OCI-LY1 (cell line): ENCODE measurements around the gene EBF3.

Experiments used
- EZH2 ChIP-seq: fragments of 200-600 bp; sonication (generic), shearing (Covaris generic); IDR thresholded peaks from 2 replicates; pipeline ENCODE4 v1.8.0; 2017; ENCODE audit warnings: borderline replicate concordance, mixed run types, mild to moderate bottlenecking, antibody characterized with exemption, low read length, moderate library complexity, mixed read lengths
- TF ChIP-seq, protein P1 (sequence below): fragments of 200-600 bp; sonication (generic), shearing (Covaris generic); IDR thresholded peaks from 2 replicates; pipeline ENCODE4 v1.5.1; 2017; ENCODE audit warnings: mild to moderate bottlenecking, antibody characterized with exemption, low read length, moderate library complexity, mixed read lengths

- TF ChIP-seq, protein P1, sequence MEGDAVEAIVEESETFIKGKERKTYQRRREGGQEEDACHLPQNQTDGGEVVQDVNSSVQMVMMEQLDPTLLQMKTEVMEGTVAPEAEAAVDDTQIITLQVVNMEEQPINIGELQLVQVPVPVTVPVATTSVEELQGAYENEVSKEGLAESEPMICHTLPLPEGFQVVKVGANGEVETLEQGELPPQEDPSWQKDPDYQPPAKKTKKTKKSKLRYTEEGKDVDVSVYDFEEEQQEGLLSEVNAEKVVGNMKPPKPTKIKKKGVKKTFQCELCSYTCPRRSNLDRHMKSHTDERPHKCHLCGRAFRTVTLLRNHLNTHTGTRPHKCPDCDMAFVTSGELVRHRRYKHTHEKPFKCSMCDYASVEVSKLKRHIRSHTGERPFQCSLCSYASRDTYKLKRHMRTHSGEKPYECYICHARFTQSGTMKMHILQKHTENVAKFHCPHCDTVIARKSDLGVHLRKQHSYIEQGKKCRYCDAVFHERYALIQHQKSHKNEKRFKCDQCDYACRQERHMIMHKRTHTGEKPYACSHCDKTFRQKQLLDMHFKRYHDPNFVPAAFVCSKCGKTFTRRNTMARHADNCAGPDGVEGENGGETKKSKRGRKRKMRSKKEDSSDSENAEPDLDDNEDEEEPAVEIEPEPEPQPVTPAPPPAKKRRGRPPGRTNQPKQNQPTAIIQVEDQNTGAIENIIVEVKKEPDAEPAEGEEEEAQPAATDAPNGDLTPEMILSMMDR = no peak
- no peak for TF ChIP-seq EZH2
Measured at GRCh38 chr10:129887381-129887905, 76.6 kb downstream of the EBF3 start.
